GM06990 (cell line): ENCODE results near the gene ZNF331.
"Not testable (repeated sequence)": the region's sequence is repeated elsewhere in the genome, so short reads cannot be mapped to it uniquely, and the experiment has no call there.

Experiments used
- DNase-seq: peaks from one replicate; pipeline ENCODE4 v3.0.0-alpha.2; 2011; ENCODE audit not compliant: insufficient read length; ENCODE audit errors: extremely low read depth
- H3K27me3 ChIP-seq: replicated peaks from 2 replicates; pipeline ENCODE4 v1.6.0; 2011; ENCODE audit warnings: low read length; ENCODE audit not compliant: control insufficient read depth, insufficient read depth
- H3K36me3 ChIP-seq: 2 replicates; pipeline ENCODE4 v1.5.1; 2011; ENCODE audit warnings: low read length; ENCODE audit not compliant: control insufficient read depth, insufficient read depth
- H3K4me3 ChIP-seq: replicated peaks from 2 replicates; pipeline ENCODE4 v1.5.1; 2011; ENCODE audit warnings: low read depth, mild to moderate bottlenecking, control low read depth, low read length
- TF ChIP-seq, protein P1 (sequence below): IDR thresholded peaks from 2 replicates; pipeline ENCODE4 v1.5.1; 2011; ENCODE audit warnings: low read length, control low read depth, mild to moderate bottlenecking, inconsistent platforms; ENCODE audit not compliant: insufficient read depth, poor library complexity, severe bottlenecking

Gene ZNF331

GRCh38 chr19:53511933-53512374 lies 26.0 kb upstream of the ZNF331 start:
- no peak overlapping the region for H3K4me3 ChIP-seq
- DNase-seq: no peak

DNA sequence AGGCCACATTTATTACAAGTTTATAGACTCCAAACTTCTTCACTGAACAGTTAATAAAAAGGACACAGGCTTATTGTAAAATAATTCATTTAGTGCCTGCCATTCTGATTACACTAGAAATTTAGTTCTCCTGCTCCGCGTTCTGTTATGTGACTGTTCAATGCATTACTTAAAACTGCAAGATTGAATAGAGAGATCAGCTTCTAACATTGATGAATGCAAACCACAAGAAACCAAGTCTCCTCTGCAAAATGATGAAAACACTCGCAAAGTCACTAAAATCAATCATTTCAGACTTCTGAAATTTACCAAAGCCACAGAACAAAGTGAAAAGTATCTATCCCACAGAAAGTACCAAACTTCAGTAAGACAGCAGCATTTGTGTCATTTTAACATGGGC lies 22.9 kb upstream of the ZNF331 start:
- H3K4me3 ChIP-seq, DNase-seq, H3K27me3 ChIP-seq, H3K36me3 ChIP-seq: not testable (repeated sequence)

More at GRCh38 chr19:53511933-53512374, 26.0 kb upstream of the ZNF331 start:
- Histone ChIP-seq H3K36me3 (no peaks in the 10 kb centered on the region), H3K27me3 (no peaks in the 10 kb centered on the region)
- TF ChIP-seq, protein P1, sequence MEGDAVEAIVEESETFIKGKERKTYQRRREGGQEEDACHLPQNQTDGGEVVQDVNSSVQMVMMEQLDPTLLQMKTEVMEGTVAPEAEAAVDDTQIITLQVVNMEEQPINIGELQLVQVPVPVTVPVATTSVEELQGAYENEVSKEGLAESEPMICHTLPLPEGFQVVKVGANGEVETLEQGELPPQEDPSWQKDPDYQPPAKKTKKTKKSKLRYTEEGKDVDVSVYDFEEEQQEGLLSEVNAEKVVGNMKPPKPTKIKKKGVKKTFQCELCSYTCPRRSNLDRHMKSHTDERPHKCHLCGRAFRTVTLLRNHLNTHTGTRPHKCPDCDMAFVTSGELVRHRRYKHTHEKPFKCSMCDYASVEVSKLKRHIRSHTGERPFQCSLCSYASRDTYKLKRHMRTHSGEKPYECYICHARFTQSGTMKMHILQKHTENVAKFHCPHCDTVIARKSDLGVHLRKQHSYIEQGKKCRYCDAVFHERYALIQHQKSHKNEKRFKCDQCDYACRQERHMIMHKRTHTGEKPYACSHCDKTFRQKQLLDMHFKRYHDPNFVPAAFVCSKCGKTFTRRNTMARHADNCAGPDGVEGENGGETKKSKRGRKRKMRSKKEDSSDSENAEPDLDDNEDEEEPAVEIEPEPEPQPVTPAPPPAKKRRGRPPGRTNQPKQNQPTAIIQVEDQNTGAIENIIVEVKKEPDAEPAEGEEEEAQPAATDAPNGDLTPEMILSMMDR: peak; percentile 54

GRCh38 chr19:53517114-53517741 lies 20.7 kb upstream of the ZNF331 start:
- H3K27me3 ChIP-seq: no peaks in the 10 kb centered on the region
- H3K36me3 ChIP-seq: no peaks in the 10 kb centered on the region
- TF ChIP-seq, protein P1: no peak
- DNase-seq: no peak
- H3K4me3 ChIP-seq: no peak overlapping the region

DNA sequence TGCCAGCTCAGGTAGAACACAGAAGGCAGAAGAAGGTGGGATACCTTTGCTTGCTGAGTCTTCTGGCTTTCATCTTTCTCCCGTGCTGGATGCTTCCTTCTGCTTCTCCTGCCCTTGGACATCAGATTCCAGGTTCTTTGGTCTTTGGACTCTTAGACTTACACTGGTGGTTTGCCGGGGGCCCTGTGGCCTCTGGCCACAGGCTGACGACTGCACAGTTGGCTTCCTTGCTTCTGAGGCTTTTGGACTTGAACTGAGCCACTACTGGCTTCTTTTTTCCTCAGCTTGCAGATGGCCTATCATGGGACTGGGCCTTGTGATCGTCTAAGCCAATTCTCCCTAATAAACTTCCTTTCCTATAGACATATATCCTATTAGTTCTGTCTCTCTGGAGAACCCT lies 19.8 kb upstream of the ZNF331 start:
- TF ChIP-seq, protein P1: no peak
- DNase-seq: no peak
- H3K4me3 ChIP-seq: no peak overlapping the region
- H3K27me3 ChIP-seq: no peaks in the 10 kb centered on the region
- no peaks in the 10 kb centered on the region for H3K36me3 ChIP-seq

- TF ChIP-seq, protein P1: no peak
- H3K27me3 ChIP-seq: no peaks in the 10 kb centered on the region
- DNase-seq: no peak
- no peaks in the 10 kb centered on the region for H3K36me3 ChIP-seq
- H3K4me3 ChIP-seq: no peak overlapping the region
Measured at GRCh38 chr19:53518716-53519115, 19.2 kb upstream of the ZNF331 start.

DNA sequence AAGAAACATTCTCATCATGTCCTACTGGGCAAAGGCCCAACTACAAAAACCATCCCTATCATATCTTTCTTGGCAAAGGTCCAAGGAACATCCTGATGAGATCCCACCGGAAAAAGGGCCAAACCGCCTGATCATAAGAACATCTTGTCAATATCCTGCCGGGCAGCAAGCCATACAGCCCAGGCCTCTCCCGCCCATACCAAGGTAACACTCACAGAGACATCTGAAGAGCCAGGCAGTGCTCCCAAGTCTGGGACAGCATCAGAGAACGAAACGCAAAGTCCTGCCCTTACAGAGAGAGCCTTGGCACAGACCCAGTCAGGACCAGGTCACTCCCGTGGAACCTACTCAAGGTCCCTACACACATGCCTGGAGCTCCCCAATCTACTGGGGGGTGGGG lies 18.5 kb upstream of the ZNF331 start:
- no peaks in the 10 kb centered on the region for H3K27me3 ChIP-seq
- H3K36me3 ChIP-seq: no peaks in the 10 kb centered on the region
- no peak overlapping the region for H3K4me3 ChIP-seq
- TF ChIP-seq, protein P1: no peak
- no peak for DNase-seq
